ENCODE data around the gene CRYZL1. TPM values are rescaled to one million over a fixed set of nuclear protein-coding genes. Genes with fewer than 3 reads are reported as not detected.

Gene CRYZL1
- total RNA-seq, 1 experiment from 2014 or later: 21.1 TPM

- DNase-seq (ENCODE audit: low read depth): no peak
Measured at GRCh38 chr21:33661146-33661545, 19.6 kb upstream of the CRYZL1 start.

GRCh38 chr21:33660406-33660805, 18.9 kb upstream of the CRYZL1 start:
- DNase-seq (ENCODE audit: low read depth): no peak

- no peak for DNase-seq (ENCODE audit: low read depth)
Measured at GRCh38 chr21:33659568-33659949, 18.0 kb upstream of the CRYZL1 start.

GRCh38 chr21:33658919-33659567, 17.5 kb upstream of the CRYZL1 start:
- DNase-seq (ENCODE audit: low read depth): no peak

- DNase-seq (ENCODE audit: low read depth): no peak
Measured at GRCh38 chr21:33657124-33657820, 15.7 kb upstream of the CRYZL1 start.

- peak; percentile 88 for DNase-seq (ENCODE audit: low read depth)
Measured at GRCh38 chr21:33655588-33656221, 14.2 kb upstream of the CRYZL1 start.

GRCh38 chr21:33654412-33654811, 12.9 kb upstream of the CRYZL1 start:
- DNase-seq (ENCODE audit: low read depth): no peak

GRCh38 chr21:33651965-33652680, 10.6 kb upstream of the CRYZL1 start:
- DNase-seq (ENCODE audit: low read depth): no peak

GRCh38 chr21:33650929-33651509, 9.5 kb upstream of the CRYZL1 start:
- DNase-seq (ENCODE audit: low read depth): no peak

GRCh38 chr21:33650230-33650629, 8.7 kb upstream of the CRYZL1 start:
- DNase-seq (ENCODE audit: low read depth): no peak

GRCh38 chr21:33648555-33648954, 7.0 kb upstream of the CRYZL1 start:
- DNase-seq (ENCODE audit: low read depth): no peak

GRCh38 chr21:33647587-33647986, 6.0 kb upstream of the CRYZL1 start:
- no peak for DNase-seq (ENCODE audit: low read depth)

- no peak for DNase-seq (ENCODE audit: low read depth)
Measured at GRCh38 chr21:33645730-33646129, 4.2 kb upstream of the CRYZL1 start.

GRCh38 chr21:33644383-33645074, 3.0 kb upstream of the CRYZL1 start:
- DNase-seq (ENCODE audit: low read depth): no peak

- DNase-seq (ENCODE audit: low read depth): peak; percentile 19
Measured at GRCh38 chr21:33643658-33644311, 2.2 kb upstream of the CRYZL1 start.

GRCh38 chr21:33642896-33643657, 1.5 kb upstream of the CRYZL1 start:
- peak; percentile 58 for DNase-seq (ENCODE audit: low read depth)

GRCh38 chr21:33642027-33642895, 720 bp upstream of the CRYZL1 start, which contains the start of gene ITSN1:
TSS of gene ITSN1 (plus strand) at chr21:33642501. CDS start at chr21:33718829, 76,328 bp downstream.
- DNase-seq (ENCODE audit: low read depth): peak; percentile 100

- DNase-seq (ENCODE audit: low read depth): peak; percentile 23
Measured at GRCh38 chr21:33640697-33641351, 717 bp downstream of the CRYZL1 start.
